Progenitor cell of endocrine pancreas (in vitro differentiated cells): ENCODE results near the gene MOV10L1. TPM values are rescaled to one million over a fixed set of nuclear protein-coding genes. Genes with fewer than 3 reads are reported as not detected.
"Not testable (repeated sequence)": the region's sequence is repeated elsewhere in the genome, so short reads cannot be mapped to it uniquely, and the experiment has no call there.

Experiments
- DNase-seq: peaks from one replicate; pipeline ENCODE4 v3.0.0; 2021; ENCODE audit warnings: low spot score; ENCODE audit not compliant: unreplicated experiment
- H3K27ac Mint-ChIP-seq: 2 replicates; pipeline ENCODE4 v1.8.0; 2021; ENCODE audit warnings: mild to moderate bottlenecking, moderate library complexity, mixed read lengths
- H3K27me3 Mint-ChIP-seq: 2 replicates; pipeline ENCODE4 v1.8.0; 2021; ENCODE audit warnings: mixed read lengths
- H3K36me3 Mint-ChIP-seq: 2 replicates; pipeline ENCODE4 v1.8.0; 2022; ENCODE audit warnings: mixed read lengths; ENCODE audit not compliant: insufficient read depth
- H3K4me1 Mint-ChIP-seq: 2 replicates; pipeline ENCODE4 v1.8.0; 2021; ENCODE audit warnings: low read depth, mixed read lengths
- H3K4me3 Mint-ChIP-seq: 2 replicates; pipeline ENCODE4 v1.8.0; 2021; ENCODE audit warnings: low read depth, mild to moderate bottlenecking, moderate library complexity, mixed read lengths
- H3K9me3 Mint-ChIP-seq: 2 replicates; pipeline ENCODE4 v1.8.0; 2021; ENCODE audit warnings: low read depth, mixed read lengths
- CTCF ChIP-seq: fragments of 200-600 bp; sonication (generic); IDR thresholded peaks from one replicate; pipeline ENCODE4 v1.5.0; 2021; ENCODE audit warnings: antibody characterized with exemption, mild to moderate bottlenecking; ENCODE audit not compliant: unreplicated experiment
- total RNA-seq: library from RNA; stranded (reverse); gene quantifications from 2 replicates; pipeline ENCODE4 v1.2.1, GENCODE V29; 2021

MOV10L1 gene
- total RNA-seq, 1 donor from 2014 or later: 0.22 TPM

GRCh38 chr22:50204571-50204970, 114.8 kb downstream of the MOV10L1 start:
- Mint-ChIP-seq H3K4me3 (no peak overlapping the region), H3K36me3 (peaks cover 16% of the 10 kb centered on the region), H3K4me1 (peaks cover 8% of the 10 kb centered on the region), H3K27ac (no peak overlapping the region), H3K27me3 (no peaks in the 10 kb centered on the region), H3K9me3 (no peaks in the 10 kb centered on the region)
- no peak for TF ChIP-seq CTCF
- DNase-seq: no peak

- not testable (repeated sequence) for H3K4me3 Mint-ChIP-seq, H3K27me3 Mint-ChIP-seq, DNase-seq, H3K27ac Mint-ChIP-seq, H3K4me1 Mint-ChIP-seq, H3K9me3 Mint-ChIP-seq
- H3K36me3 Mint-ChIP-seq: peaks cover 19% of the 10 kb centered on the region
Measured at GRCh38 chr22:50204998-50205397, 115.2 kb downstream of the MOV10L1 start.

- Mint-ChIP-seq H3K36me3 (peaks cover 20% of the 10 kb centered on the region), H3K27me3 (no peaks in the 10 kb centered on the region), H3K4me1 (peaks cover 8% of the 10 kb centered on the region), H3K27ac (peak overlapping the region; percentile 78), H3K4me3 (no peak overlapping the region), H3K9me3 (no peaks in the 10 kb centered on the region)
- no peak for DNase-seq
- no peak for TF ChIP-seq CTCF
Measured at GRCh38 chr22:50205781-50206569, 116.2 kb downstream of the MOV10L1 start.

- DNase-seq: no peak
- no peaks in the 10 kb centered on the region for H3K9me3 Mint-ChIP-seq
- H3K4me3 Mint-ChIP-seq: no peak overlapping the region
- TF ChIP-seq CTCF: peak; percentile 56
- H3K4me1 Mint-ChIP-seq: peaks cover 8% of the 10 kb centered on the region
- peak overlapping the region; percentile 78 for H3K27ac Mint-ChIP-seq
- H3K36me3 Mint-ChIP-seq: peaks cover 23% of the 10 kb centered on the region
- no peaks in the 10 kb centered on the region for H3K27me3 Mint-ChIP-seq
Measured at GRCh38 chr22:50206599-50206998, 116.8 kb downstream of the MOV10L1 start.

GRCh38 chr22:50207383-50208140, 117.8 kb downstream of the MOV10L1 start:
- no peak overlapping the region for H3K4me3 Mint-ChIP-seq
- H3K9me3 Mint-ChIP-seq: no peaks in the 10 kb centered on the region
- no peaks in the 10 kb centered on the region for H3K27me3 Mint-ChIP-seq
- TF ChIP-seq CTCF: no peak
- H3K36me3 Mint-ChIP-seq: peaks cover 26% of the 10 kb centered on the region
- DNase-seq: no peak
- H3K27ac Mint-ChIP-seq: no peak overlapping the region
- peaks cover under 1% of the 10 kb centered on the region for H3K4me1 Mint-ChIP-seq
